Measurements from ENCODE around the gene MDGA2. TPM values are rescaled to one million over a fixed set of nuclear protein-coding genes. Genes with fewer than 3 reads are reported as not detected.

Gene MDGA2
- total and polyA plus RNA-seq, 9 of the 15 experiments (the other 6 are each of a cell fraction or from before 2014, with no cell fraction given) = 0.01 to 0.18 (median 0.03) TPM; not detected in 5

DNA sequence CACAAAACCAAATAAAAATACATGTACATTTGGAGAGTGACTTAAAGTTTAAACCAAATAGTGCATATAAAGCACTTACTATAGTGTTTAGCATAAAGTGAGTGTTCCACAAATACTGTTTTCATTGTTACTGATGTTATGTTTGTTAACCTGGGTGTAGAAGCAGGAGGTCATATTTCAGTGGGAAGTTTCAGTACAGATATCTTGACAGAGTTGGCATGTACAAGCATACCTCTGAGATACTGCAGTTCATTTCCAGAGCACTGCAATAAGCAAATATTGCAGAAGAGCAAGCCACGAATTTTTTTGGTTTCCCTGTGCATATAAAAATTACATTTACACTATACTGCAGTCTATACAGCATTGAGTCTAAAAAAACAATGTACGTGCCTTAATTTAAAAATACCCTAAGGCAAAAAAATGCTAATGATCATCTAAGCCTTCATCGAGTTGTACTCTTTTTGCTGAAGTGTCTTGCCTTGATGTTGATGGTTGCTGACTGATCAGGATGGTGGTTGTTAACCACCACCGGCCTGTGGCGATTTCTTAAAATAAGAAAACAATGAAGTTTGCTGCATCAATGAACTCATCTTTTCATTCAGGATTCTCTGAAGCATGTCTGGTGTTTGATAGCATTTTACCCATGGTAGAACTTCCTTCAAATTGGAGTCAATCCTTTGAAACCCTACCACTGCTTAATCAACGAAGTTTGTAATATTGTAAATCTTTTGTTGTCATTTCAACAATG lies 662.7 kb downstream of the MDGA2 start:
- Histone ChIP-seq H3K4me3 (no peak overlapping the region), H3K79me2 (ENCODE audit: control insufficient read depth, insufficient read depth, low read length) (no peaks in the 10 kb centered on the region), H3K4me1 (replicated peaks in 1 of 2; ENCODE audit: control insufficient read depth in 2 of 2, insufficient read depth in 2 of 2, low read length in 2 of 2) (no peaks in the 10 kb centered on the region), H3K4me2 (ENCODE audit: insufficient read depth, low read length) (no peak overlapping the region), H4K20me1 (replicated peaks; ENCODE audit: control insufficient read depth, insufficient read depth, low read length) (no peaks in the 10 kb centered on the region), H3K9me1 (ENCODE audit: control insufficient read depth, insufficient read depth, low read length) (no peaks in the 10 kb centered on the region), H3K9ac (ENCODE audit: insufficient read depth in 1 of 2, low read depth in 2 of 2, low read length in 2 of 2) (no peak overlapping the region), H3K9me3 (replicated peaks; ENCODE audit: control insufficient read depth, insufficient read depth, low read depth, low read length) (no peaks in the 10 kb centered on the region), H3K27ac (ENCODE audit: extremely low read depth, low read depth, low read length) (no peak overlapping the region), H3K36me3 (ENCODE audit: control insufficient read depth, insufficient read depth, low read length) (no peaks in the 10 kb centered on the region), H2AFZ (ENCODE audit: low read depth, low read length) (no peak overlapping the region), H3K27me3 (ENCODE audit: control insufficient read depth in 2 of 2, insufficient read depth in 2 of 2, low read length in 2 of 2) (no peaks in the 10 kb centered on the region)
- WGBS (ENCODE audit: insufficient coverage, low coverage, missing lambda C conversion rate) = 2% methylated on average over 6 of the region's 6 CpGs
- CTCF ChIA-PET (ENCODE audit: low intra/inter-chr PET ratio) = no interaction called here
- FAIRE-seq = no peak
- in situ Hi-C loops (cut with MboI) = no loop called here
- TF ChIP-seq SMC3 (conservative IDR thresholded peaks at IDR 0.05; ENCODE audit: insufficient read depth, low read depth, low read length) (no peak), ILF3 (IDR thresholded peaks at IDR 0.05; ENCODE audit: borderline replicate concordance) (no peak), PYGO2 (tag; IDR thresholded peaks at IDR 0.05) (no peak), ZNF561 (CRISPR knock-in tag; conservative IDR thresholded peaks at IDR 0.05) (no peak), SMARCA4 (IDR thresholded peaks at IDR 0.05) (no peak), FOXP1 (CRISPR knock-in tag; IDR thresholded peaks at IDR 0.05) (no peak), ZNF695 (CRISPR knock-in tag; IDR thresholded peaks at IDR 0.05) (no peak), NONO (IDR thresholded peaks at IDR 0.05; ENCODE audit: low read depth in 2 of 2, low read length in 1 of 2) (no peak), ZNF57 (CRISPR knock-in tag; IDR thresholded peaks at IDR 0.05) (no peak), PPARD (CRISPR knock-in tag; IDR thresholded peaks at IDR 0.05) (no peak), DDX20 (tag; IDR thresholded peaks at IDR 0.05; ENCODE audit: low read depth) (no peak)
- TF ChIP-seq, protein P1, sequence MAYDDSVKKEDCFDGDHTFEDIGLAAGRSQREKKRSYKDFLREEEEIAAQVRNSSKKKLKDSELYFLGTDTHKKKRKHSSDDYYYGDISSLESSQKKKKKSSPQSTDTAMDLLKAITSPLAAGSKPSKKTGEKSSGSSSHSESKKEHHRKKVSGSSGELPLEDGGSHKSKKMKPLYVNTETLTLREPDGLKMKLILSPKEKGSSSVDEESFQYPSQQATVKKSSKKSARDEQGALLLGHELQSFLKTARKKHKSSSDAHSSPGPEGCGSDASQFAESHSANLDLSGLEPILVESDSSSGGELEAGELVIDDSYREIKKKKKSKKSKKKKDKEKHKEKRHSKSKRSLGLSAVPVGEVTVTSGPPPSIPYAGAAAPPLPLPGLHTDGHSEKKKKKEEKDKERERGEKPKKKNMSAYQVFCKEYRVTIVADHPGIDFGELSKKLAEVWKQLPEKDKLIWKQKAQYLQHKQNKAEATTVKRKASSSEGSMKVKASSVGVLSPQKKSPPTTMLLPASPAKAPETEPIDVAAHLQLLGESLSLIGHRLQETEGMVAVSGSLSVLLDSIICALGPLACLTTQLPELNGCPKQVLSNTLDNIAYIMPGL (CRISPR knock-in tag; IDR thresholded peaks at IDR 0.05) = no peak
- TF ChIP-seq, protein P2, sequence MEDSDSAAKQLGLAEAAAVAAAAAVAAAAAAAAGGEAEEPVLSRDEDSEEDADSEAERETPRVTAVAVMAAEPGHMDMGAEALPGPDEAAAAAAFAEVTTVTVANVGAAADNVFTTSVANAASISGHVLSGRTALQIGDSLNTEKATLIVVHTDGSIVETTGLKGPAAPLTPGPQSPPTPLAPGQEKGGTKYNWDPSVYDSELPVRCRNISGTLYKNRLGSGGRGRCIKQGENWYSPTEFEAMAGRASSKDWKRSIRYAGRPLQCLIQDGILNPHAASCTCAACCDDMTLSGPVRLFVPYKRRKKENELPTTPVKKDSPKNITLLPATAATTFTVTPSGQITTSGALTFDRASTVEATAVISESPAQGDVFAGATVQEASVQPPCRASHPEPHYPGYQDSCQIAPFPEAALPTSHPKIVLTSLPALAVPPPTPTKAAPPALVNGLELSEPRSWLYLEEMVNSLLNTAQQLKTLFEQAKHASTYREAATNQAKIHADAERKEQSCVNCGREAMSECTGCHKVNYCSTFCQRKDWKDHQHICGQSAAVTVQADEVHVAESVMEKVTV (CRISPR knock-in tag; IDR thresholded peaks at IDR 0.05) = no peak
- intact Hi-C loops (cut with micrococcal nuclease) = no loop called here
- DNase-seq (ENCODE audit: extremely low read depth in 1 of 4, low spot score in 3 of 4) = no peak
- POLR2A ChIA-PET = no interaction called here
- no peak for ATAC-seq
- no TSS peak for BruUV-seq (replicated peaks)

Measured in K562 (cell line).